Measurements from ENCODE around the gene MRPL41.

DNA sequence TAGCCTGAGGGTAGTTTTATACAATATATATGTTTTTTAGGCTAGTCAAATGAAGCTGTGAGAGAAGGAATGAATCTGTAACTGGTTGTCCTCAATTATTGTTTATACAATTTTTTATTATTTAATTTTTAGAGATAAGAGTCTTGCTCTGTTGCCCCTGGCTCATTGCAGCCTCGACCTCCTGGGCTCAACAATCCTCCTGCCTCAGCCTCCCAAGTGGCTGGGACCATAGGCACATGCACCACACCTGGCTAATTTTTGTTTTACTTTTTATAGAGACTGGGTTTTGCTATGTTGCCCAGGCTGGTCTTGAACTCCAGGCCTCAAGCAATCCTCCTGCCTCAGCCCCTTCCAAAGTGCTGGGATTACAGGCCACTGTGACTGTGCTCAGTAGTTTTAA is 2.7 kb downstream of the MRPL41 start:
- no peak for TF ChIP-seq SMC3 (conservative IDR thresholded peaks at IDR 0.05; ENCODE audit: poor library complexity)
- no peak for TF ChIP-seq POLR2AphosphoS5 (IDR thresholded peaks at IDR 0.05)
- TF ChIP-seq, protein P1, sequence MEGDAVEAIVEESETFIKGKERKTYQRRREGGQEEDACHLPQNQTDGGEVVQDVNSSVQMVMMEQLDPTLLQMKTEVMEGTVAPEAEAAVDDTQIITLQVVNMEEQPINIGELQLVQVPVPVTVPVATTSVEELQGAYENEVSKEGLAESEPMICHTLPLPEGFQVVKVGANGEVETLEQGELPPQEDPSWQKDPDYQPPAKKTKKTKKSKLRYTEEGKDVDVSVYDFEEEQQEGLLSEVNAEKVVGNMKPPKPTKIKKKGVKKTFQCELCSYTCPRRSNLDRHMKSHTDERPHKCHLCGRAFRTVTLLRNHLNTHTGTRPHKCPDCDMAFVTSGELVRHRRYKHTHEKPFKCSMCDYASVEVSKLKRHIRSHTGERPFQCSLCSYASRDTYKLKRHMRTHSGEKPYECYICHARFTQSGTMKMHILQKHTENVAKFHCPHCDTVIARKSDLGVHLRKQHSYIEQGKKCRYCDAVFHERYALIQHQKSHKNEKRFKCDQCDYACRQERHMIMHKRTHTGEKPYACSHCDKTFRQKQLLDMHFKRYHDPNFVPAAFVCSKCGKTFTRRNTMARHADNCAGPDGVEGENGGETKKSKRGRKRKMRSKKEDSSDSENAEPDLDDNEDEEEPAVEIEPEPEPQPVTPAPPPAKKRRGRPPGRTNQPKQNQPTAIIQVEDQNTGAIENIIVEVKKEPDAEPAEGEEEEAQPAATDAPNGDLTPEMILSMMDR (IDR thresholded peaks at IDR 0.05; ENCODE audit: poor library complexity, severe bottlenecking), result no peak
- TF ChIP-seq MXI1 (conservative IDR thresholded peaks at IDR 0.05; ENCODE audit: poor library complexity, severe bottlenecking), result no peak
- no peak for TF ChIP-seq EZH2 (IDR thresholded peaks at IDR 0.05; ENCODE audit: borderline replicate concordance, insufficient read depth, low read length, poor library complexity, severe bottlenecking)
- TF ChIP-seq, protein P2, sequence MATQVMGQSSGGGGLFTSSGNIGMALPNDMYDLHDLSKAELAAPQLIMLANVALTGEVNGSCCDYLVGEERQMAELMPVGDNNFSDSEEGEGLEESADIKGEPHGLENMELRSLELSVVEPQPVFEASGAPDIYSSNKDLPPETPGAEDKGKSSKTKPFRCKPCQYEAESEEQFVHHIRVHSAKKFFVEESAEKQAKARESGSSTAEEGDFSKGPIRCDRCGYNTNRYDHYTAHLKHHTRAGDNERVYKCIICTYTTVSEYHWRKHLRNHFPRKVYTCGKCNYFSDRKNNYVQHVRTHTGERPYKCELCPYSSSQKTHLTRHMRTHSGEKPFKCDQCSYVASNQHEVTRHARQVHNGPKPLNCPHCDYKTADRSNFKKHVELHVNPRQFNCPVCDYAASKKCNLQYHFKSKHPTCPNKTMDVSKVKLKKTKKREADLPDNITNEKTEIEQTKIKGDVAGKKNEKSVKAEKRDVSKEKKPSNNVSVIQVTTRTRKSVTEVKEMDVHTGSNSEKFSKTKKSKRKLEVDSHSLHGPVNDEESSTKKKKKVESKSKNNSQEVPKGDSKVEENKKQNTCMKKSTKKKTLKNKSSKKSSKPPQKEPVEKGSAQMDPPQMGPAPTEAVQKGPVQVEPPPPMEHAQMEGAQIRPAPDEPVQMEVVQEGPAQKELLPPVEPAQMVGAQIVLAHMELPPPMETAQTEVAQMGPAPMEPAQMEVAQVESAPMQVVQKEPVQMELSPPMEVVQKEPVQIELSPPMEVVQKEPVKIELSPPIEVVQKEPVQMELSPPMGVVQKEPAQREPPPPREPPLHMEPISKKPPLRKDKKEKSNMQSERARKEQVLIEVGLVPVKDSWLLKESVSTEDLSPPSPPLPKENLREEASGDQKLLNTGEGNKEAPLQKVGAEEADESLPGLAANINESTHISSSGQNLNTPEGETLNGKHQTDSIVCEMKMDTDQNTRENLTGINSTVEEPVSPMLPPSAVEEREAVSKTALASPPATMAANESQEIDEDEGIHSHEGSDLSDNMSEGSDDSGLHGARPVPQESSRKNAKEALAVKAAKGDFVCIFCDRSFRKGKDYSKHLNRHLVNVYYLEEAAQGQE (IDR thresholded peaks at IDR 0.05; ENCODE audit: borderline replicate concordance), result no peak
- no peak for TF ChIP-seq TAF1 (IDR thresholded peaks at IDR 0.05; ENCODE audit: low read depth)
- TF ChIP-seq RAD21 (conservative IDR thresholded peaks at IDR 0.05), result no peak
